ENCODE results near the gene SERPINB7. TPM values are rescaled to one million over a fixed set of nuclear protein-coding genes. Genes with fewer than 3 reads are reported as not detected.

The SERPINB7 gene
- total RNA-seq, 1 donor from 2014 or later = not detected

DNA sequence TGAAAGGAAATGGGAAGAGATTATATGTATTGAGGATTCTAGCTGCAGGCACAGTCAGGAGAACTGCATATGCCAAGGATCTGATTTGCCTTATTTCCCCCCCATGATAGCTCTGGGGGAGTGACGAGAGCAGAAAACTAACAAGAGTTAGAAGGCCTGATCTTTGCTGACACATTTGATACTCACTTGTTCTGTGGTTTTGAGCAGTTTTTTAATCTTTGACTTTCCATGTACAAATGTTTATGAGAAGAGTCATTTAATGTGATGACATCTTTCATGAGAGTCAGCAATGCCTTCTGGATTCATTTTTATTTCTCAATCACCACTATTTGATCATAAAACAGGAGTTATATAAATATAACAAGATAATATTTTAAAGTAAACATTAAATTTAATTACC lies 12.7 kb upstream of the SERPINB7 start:
- H3K36me3 Mint-ChIP-seq (ENCODE audit: low read depth) = peaks cover 3% of the 10 kb centered on the region
- H3K4me1 Mint-ChIP-seq (ENCODE audit: low read depth) = no peaks in the 10 kb centered on the region
- H3K27ac Mint-ChIP-seq = no peak overlapping the region
- no peaks in the 10 kb centered on the region for H3K27me3 Mint-ChIP-seq (ENCODE audit: insufficient read depth)
- H3K4me3 Mint-ChIP-seq = no peak overlapping the region
- no peak for DNase-seq (ENCODE audit: low spot score)
- intact Hi-C loops (cut with micrococcal nuclease) = no loop called here
- H3K9me3 Mint-ChIP-seq = peaks cover 13% of the 10 kb centered on the region

DNA sequence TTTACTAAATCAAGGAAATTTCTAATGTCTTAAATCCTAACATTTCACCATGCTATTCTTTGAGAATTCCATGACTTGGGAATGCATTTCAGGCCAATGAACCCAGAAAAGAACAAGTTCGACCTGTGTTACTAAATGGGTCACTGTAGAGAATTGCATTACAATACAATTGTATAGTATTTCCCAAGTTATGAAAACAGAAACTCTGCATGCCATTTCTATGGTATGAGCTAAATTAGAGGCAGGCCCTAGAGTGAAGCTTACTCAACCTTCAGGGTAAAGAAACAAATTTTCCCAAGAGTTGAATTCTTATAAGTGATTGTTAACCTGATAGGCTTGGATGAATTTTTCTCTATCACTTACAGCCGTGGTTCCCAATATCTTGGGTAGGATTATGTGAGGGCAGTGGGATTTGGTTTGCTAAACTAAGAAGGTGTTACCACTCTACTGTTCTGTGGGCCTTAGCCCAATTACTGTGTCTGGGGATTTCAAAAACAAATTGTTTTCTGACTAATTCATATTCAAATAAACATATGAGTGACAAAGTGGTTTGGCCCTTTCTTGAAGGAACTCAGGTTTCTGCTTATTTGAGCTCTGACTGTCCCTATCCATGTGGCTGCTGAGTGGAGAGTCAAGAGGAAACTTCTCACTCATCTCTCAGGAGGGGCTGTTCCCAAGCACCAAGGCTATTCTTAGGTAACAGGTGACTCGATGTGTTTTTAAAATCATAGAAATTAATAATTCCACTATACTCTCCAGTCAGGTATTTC lies 11.2 kb upstream of the SERPINB7 start:
- Mint-ChIP-seq H3K36me3 (ENCODE audit: low read depth) (peaks cover 3% of the 10 kb centered on the region), H3K4me1 (ENCODE audit: low read depth) (no peaks in the 10 kb centered on the region), H3K27ac (no peak overlapping the region), H3K4me3 (no peak overlapping the region), H3K27me3 (ENCODE audit: insufficient read depth) (no peaks in the 10 kb centered on the region), H3K9me3 (peaks cover 13% of the 10 kb centered on the region)
- no peak for DNase-seq (ENCODE audit: low spot score)
- intact Hi-C loops (cut with micrococcal nuclease) = no loop called here

DNA sequence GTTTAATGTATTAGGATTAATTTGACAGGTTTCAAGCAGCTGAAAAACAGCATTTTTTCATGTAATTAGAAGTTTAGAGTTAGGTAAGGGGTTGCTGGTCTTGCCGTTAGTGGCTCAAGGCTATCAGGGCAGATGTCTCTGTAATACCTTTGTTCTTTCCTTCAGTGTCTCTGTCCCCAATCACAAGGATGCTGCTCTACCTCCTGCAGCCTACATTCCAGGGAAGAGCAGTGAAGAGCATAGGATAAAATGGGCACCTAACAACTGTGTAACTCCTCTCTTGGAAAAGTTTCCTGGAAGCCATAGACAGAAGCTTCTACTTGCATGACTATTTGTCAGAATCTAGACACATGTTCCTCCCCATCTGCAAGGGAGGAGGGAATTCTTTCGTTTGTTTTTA lies 9.4 kb upstream of the SERPINB7 start:
- Mint-ChIP-seq H3K27me3 (ENCODE audit: insufficient read depth) (peaks cover 2% of the 10 kb centered on the region), H3K36me3 (ENCODE audit: low read depth) (no peaks in the 10 kb centered on the region), H3K4me1 (ENCODE audit: low read depth) (no peaks in the 10 kb centered on the region), H3K9me3 (peaks cover 3% of the 10 kb centered on the region), H3K4me3 (no peak overlapping the region), H3K27ac (no peak overlapping the region)
- intact Hi-C loops (cut with micrococcal nuclease) = no loop called here
- no peak for DNase-seq (ENCODE audit: low spot score)

DNA sequence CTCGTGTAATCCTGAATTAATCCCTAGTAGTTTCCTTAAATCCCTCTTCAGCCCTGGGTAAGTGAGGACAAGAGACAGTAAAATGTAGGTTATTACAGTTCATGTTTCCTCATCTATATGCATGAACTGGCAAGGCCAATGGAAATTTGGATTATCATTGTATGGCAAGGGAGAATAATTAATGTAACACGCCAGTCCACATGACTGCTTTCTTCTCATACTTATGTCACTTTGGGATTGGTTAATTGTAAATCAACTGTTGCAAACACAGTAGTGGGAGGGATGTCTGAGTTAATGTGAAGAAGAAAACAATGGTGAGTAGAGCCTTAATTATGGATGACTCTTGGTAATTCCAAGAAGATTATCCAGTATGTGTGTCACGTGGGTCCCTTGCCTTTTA lies 1.7 kb upstream of the SERPINB7 start:
- no peak overlapping the region for H3K4me3 Mint-ChIP-seq
- intact Hi-C loops (cut with micrococcal nuclease) = no loop called here
- no peak for DNase-seq (ENCODE audit: low spot score)
- H3K36me3 Mint-ChIP-seq (ENCODE audit: low read depth) = no peaks in the 10 kb centered on the region
- no peak overlapping the region for H3K27ac Mint-ChIP-seq
- peaks cover 2% of the 10 kb centered on the region for H3K27me3 Mint-ChIP-seq (ENCODE audit: insufficient read depth)
- H3K4me1 Mint-ChIP-seq (ENCODE audit: low read depth) = no peaks in the 10 kb centered on the region
- H3K9me3 Mint-ChIP-seq = no peaks in the 10 kb centered on the region

DNA sequence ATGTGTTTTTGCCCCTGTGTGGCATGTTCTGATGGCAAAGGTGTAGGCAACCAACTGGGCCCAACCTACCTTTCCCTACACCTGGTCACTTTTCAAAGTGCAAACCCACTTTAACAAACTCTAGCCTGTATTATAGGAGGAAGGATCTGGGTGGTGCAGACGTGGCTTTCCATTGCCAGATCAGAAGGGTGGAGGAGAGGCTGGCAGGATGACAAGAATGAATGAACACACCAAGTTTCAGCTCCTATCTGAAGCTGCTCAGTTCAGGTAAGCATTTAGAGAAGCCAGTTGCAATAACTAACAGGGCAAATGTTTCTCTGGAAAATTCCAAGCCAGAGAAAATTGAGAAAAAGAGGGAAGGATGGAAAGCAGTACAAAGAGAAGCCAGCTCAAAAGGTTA lies 707 bp upstream of the SERPINB7 start:
- Mint-ChIP-seq H3K9me3 (no peaks in the 10 kb centered on the region), H3K27me3 (ENCODE audit: insufficient read depth) (peaks cover 2% of the 10 kb centered on the region), H3K36me3 (ENCODE audit: low read depth) (no peaks in the 10 kb centered on the region), H3K4me1 (ENCODE audit: low read depth) (no peaks in the 10 kb centered on the region), H3K4me3 (no peak overlapping the region), H3K27ac (no peak overlapping the region)
- DNase-seq (ENCODE audit: low spot score) = no peak
- intact Hi-C loops (cut with micrococcal nuclease) = no loop called here

DNA sequence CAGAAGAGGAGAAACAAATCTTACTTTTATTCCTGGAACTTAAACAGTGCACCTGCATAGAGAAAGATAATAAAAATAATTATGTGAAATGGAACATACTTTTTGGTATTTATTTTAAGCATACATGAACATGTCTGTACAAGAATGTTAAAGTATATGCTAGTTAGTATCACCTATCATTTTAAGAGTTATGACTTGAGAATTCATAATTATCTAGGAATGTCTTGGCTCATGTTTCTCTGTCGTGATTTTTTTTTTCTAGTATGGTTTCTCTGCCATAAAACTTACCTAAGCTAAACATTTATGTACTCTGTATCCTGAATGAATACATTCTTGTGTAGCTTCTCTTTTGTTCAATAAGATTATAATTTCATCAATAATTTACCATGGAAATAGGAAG lies 4.2 kb downstream of the SERPINB7 start:
- peaks cover 3% of the 10 kb centered on the region for H3K27me3 Mint-ChIP-seq (ENCODE audit: insufficient read depth)
- no peak for DNase-seq (ENCODE audit: low spot score)
- intact Hi-C loops (cut with micrococcal nuclease) = no loop called here

DNA sequence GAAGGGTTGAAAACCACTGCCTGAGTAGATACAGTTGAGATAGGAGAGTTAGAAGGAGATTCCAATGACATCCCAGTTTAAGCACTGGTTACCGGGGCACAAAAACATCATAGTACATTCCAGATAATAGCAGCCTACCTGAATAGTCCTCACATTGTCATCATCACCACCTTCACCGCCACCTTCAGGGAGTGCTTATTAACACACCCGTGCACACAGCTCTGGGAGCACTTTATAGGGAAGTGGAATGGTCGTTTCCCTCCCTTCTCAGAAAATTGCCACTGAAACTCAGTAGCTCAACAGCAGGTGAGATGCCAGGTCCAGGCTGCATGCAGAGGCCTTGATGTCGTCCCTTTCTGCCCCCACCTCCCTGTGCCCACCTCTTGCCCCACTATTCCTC lies 8.2 kb downstream of the SERPINB7 start:
- Mint-ChIP-seq H3K36me3 (ENCODE audit: low read depth) (no peaks in the 10 kb centered on the region), H3K27me3 (ENCODE audit: insufficient read depth) (peaks cover 3% of the 10 kb centered on the region), H3K4me1 (ENCODE audit: low read depth) (peaks cover 3% of the 10 kb centered on the region), H3K9me3 (no peaks in the 10 kb centered on the region), H3K27ac (no peak overlapping the region), H3K4me3 (no peak overlapping the region)
- intact Hi-C loops (cut with micrococcal nuclease) = no loop called here
- DNase-seq (ENCODE audit: low spot score) = no peak

More for the DNA sequence above, 4.2 kb downstream of the SERPINB7 start:
- H3K36me3 Mint-ChIP-seq (ENCODE audit: low read depth) = no peaks in the 10 kb centered on the region
- no peaks in the 10 kb centered on the region for H3K9me3 Mint-ChIP-seq
- H3K4me3 Mint-ChIP-seq = no peak overlapping the region
- no peak overlapping the region for H3K27ac Mint-ChIP-seq
- no peaks in the 10 kb centered on the region for H3K4me1 Mint-ChIP-seq (ENCODE audit: low read depth)

DNA sequence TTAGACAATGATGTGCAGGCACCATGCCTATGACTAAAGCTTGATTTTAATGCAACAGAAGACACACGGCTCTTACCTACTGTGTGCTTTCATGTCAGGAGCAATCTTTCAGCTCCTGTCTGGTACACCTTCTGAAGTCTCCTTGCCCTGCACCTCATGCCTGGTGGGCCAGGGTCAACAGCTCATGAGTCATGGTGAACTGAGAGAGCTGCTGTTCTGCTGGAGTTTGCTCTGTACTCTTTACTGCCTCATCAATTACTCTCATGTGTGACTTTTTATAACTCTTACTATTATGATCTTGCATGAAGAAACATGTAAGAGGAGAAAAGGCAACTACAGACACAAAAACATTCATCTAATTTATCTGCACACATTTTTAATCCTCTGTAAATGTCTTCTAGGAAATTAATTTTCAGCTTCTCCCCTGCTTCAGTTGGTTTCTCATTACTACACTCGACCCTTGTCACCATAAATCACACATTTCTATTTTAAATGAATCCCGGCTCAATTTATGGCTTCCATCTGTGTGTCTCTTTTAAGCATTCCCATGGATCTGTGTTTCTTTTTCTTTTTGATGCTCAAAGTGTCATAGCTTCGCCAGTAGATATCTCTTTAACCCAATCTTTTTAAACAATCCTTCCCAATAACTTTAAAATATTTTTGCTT lies 9.7 kb downstream of the SERPINB7 start:
- no peaks in the 10 kb centered on the region for H3K36me3 Mint-ChIP-seq (ENCODE audit: low read depth)
- no peak for DNase-seq (ENCODE audit: low spot score)
- no peak overlapping the region for H3K4me3 Mint-ChIP-seq
- H3K9me3 Mint-ChIP-seq = no peaks in the 10 kb centered on the region
- peaks cover 3% of the 10 kb centered on the region for H3K27me3 Mint-ChIP-seq (ENCODE audit: insufficient read depth)
- intact Hi-C loops (cut with micrococcal nuclease) = no loop called here
- H3K27ac Mint-ChIP-seq = no peak overlapping the region
- peaks cover 7% of the 10 kb centered on the region for H3K4me1 Mint-ChIP-seq (ENCODE audit: low read depth)

DNA sequence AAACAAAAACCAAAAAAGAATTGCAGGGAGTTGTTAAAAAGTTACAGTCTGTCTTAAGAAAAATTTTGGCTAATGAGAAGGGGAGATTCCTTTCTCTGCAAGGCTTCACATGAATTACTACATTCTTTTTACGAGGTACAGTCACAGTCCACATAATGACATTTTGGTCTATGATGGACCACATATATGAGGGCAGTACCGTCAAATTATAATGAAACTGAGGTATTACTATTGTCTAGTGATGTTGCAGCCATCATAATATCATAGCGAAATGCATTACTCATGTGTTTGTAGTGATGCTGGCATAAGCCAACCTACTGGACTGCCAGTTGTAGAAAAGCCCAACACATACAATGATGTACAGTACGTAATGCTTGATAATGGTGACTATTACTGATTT lies 12.5 kb downstream of the SERPINB7 start:
- Mint-ChIP-seq H3K27me3 (ENCODE audit: insufficient read depth) (peaks cover 3% of the 10 kb centered on the region), H3K36me3 (ENCODE audit: low read depth) (no peaks in the 10 kb centered on the region), H3K4me1 (ENCODE audit: low read depth) (peaks cover 7% of the 10 kb centered on the region), H3K4me3 (no peak overlapping the region), H3K27ac (no peak overlapping the region), H3K9me3 (no peaks in the 10 kb centered on the region)
- intact Hi-C loops (cut with micrococcal nuclease) = no loop called here
- no peak for DNase-seq (ENCODE audit: low spot score)

DNA sequence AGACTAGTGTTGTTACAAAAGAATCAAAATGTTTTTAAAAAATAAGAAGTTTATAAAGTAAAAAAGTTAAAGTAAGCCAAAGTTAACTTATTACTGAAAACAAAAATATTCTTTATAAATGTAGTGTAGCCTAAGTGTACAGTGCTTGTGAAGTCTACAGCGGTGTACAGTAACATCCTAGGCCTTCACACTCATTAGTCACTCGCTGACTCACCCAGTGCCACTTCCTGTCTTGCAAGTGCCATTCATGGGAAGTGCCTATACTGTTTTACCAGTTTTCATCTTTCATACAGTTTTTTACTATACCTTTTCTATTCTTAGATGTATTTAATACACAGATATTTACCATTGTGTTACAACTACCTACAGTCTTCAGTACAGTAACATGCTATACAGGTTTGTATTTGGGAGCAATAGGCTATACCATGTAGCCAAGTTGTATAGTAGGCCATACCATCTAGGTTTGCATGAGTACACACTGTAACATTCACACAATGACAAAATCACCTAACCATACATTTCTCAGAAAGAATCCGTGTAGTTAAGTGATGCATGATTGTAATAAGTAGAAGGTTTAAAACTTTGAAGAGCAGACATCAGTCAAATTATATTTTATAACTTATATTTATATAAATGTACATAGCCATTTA lies 13.4 kb downstream of the SERPINB7 start:
- no peak overlapping the region for H3K27ac Mint-ChIP-seq
- intact Hi-C loops (cut with micrococcal nuclease) = no loop called here

DNA sequence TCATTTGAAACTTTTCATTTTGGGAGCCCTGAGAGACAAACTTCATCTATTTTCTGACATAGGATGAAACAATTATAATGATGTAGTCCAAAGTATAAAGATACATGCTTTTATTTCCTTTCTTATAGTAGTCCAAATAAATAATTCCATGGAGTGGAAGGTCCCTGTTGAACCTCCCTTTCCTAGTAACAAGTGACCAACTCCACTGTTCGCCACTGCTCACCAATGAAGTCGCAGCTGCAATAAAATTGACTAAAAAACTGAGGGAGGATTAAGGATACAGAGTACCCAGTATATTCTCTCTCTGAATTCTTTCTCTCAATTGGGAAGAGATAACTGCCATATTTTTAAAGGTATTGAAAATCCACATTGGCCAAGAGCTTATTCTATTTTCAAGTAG lies 14.1 kb downstream of the SERPINB7 start:
- intact Hi-C loops (cut with micrococcal nuclease) = no loop called here
- H3K36me3 Mint-ChIP-seq (ENCODE audit: low read depth) = no peaks in the 10 kb centered on the region
- no peak for DNase-seq (ENCODE audit: low spot score)
- no peak overlapping the region for H3K4me3 Mint-ChIP-seq
- no peaks in the 10 kb centered on the region for H3K27me3 Mint-ChIP-seq (ENCODE audit: insufficient read depth)
- H3K27ac Mint-ChIP-seq = no peak overlapping the region
- no peaks in the 10 kb centered on the region for H3K9me3 Mint-ChIP-seq
- peaks cover 7% of the 10 kb centered on the region for H3K4me1 Mint-ChIP-seq (ENCODE audit: low read depth)

More for the DNA sequence above, 13.4 kb downstream of the SERPINB7 start:
- Mint-ChIP-seq H3K4me3 (no peak overlapping the region), H3K9me3 (no peaks in the 10 kb centered on the region), H3K36me3 (ENCODE audit: low read depth) (no peaks in the 10 kb centered on the region), H3K4me1 (ENCODE audit: low read depth) (peaks cover 7% of the 10 kb centered on the region), H3K27me3 (ENCODE audit: insufficient read depth) (no peaks in the 10 kb centered on the region)
- DNase-seq (ENCODE audit: low spot score) = no peak

DNA sequence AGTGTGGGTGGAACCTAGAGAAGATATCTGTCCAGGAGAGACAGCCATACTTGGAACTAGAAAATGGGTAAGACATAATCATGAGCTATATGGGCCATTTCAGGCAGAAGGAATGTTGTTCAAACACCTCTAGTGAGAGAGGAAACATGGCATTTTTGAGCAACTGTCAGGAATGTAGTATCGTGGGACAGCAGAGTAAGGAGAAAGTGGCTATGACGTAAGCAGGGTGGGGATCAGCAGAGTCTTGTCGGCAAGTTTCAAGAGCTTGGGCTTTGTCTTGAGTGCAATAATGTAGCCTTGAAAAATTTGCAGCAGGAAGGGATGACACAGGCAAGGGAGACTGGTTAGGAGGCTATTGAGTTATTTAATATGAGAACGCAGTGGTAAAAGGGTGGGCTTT lies 20.4 kb downstream of the SERPINB7 start:
- Mint-ChIP-seq H3K27me3 (ENCODE audit: insufficient read depth) (no peaks in the 10 kb centered on the region), H3K9me3 (no peaks in the 10 kb centered on the region), H3K4me1 (ENCODE audit: low read depth) (no peaks in the 10 kb centered on the region), H3K36me3 (ENCODE audit: low read depth) (no peaks in the 10 kb centered on the region), H3K27ac (no peak overlapping the region), H3K4me3 (no peak overlapping the region)
- intact Hi-C loops (cut with micrococcal nuclease) = no loop called here
- no peak for DNase-seq (ENCODE audit: low spot score)

DNA sequence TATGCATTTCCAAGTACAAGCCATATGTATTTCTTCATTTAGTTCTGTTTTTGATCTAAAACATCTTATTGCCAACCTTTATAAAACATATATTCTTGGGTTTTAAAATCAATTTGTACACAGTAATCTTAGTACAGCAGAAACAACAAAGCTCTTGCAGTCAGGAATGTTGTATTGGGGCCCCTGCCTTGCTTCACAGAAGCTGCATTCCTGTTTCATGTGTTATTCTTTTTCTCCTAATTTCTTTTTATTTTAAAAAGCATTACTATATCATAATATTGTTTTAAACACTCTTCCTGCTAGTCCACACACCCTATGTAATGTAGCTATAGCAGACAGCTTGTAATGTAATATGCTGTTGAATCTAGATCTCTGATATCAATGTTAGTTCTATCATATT lies 24.0 kb downstream of the SERPINB7 start:
- H3K4me3 Mint-ChIP-seq = no peak overlapping the region
- intact Hi-C loops (cut with micrococcal nuclease) = no loop called here
- H3K27me3 Mint-ChIP-seq (ENCODE audit: insufficient read depth) = no peaks in the 10 kb centered on the region
- H3K9me3 Mint-ChIP-seq = no peaks in the 10 kb centered on the region
- H3K36me3 Mint-ChIP-seq (ENCODE audit: low read depth) = no peaks in the 10 kb centered on the region
- no peaks in the 10 kb centered on the region for H3K4me1 Mint-ChIP-seq (ENCODE audit: low read depth)
- H3K27ac Mint-ChIP-seq = no peak overlapping the region
- DNase-seq (ENCODE audit: low spot score) = no peak

All from activated T-helper 1 cell treated with anti-CD3 and anti-CD28 coated beads, Interleukin-12 subunit alpha, Interleukin-12 subunit beta, Interleukin-2, Interleukin-4 antibody, amounts not matched to agents 30 ng/mL and 10 ng/mL and 1 ng/mL, durations not matched to agents 14 hours and 24 hours and 36 hours (primary cell).